NCI-H146 (cell line): ENCODE data around the gene CFAP141.
"Not testable (repeated sequence)": the region's sequence is repeated elsewhere in the genome, so short reads cannot be mapped to it uniquely, and the experiment has no call there.

Experiments
- DNase-seq: peaks from one replicate; lab custom pipeline; 2025; lab: John Stamatoyannopoulos, UW

The CFAP141 gene

DNA sequence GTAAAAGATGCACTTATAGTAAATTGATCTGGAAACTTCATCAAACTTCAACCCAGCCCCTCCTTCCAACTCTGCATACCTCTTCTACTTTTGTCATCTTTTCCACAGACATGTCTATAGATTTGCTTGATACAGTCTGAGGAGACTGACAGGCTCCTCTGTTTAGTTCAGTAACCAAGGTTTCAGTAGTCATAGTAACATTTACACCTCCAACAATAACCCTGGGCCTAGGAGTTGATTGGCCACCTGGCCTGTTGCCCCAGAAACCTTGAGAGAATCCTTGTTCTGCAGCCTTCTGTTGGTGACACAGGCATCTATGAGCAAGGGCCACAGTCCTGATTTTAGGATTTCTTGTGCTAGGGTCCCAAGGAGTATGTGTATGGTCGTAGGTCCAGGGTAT lies at the start of gene CFAP141:
Gene CFAP141, minus strand, starts transcription at position 138 of the 400 bp plus-strand sequence. Its CDS starts 26 bp downstream, at position 112.
- no peak for DNase-seq

- DNase-seq, result no peak
Measured at GRCh38 chr1:154253671-154254070, 47.5 kb upstream of the CFAP141 start.

DNA sequence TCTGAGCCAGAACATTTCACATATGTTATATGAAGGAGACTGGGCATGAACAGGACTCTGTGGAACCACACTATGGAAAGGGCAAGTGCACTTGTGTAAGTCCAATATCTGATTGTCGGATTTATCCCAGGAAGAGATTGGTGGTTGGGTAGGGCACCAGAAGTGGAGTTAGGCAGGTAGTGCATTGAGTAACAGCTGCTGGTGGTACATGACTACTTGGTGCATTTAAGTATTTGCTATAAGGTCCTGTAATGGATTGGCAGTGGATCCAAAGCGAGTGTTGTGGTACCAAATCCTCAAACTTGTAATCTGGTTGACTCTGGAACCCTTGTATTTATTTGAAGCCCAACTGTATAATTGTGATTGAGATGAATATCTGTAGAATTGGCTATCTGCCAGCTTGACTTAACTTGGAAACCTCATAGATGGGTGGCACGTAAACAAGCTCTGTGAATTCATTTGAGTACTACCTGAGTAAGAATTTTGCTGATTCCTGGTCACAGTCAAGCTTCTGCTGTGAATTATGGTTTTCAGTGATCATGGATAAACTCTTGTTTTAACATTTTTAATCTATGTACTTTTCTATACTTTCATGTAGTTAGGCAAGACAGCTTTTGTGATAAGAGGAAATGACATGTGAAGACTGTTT lies 35.7 kb upstream of the CFAP141 start:
- no peak for DNase-seq

GRCh38 chr1:154240294-154240833 lies 34.2 kb upstream of the CFAP141 start:
- DNase-seq, result no peak

- no peak for DNase-seq
Measured at GRCh38 chr1:154239491-154239890, 33.4 kb upstream of the CFAP141 start.

DNA sequence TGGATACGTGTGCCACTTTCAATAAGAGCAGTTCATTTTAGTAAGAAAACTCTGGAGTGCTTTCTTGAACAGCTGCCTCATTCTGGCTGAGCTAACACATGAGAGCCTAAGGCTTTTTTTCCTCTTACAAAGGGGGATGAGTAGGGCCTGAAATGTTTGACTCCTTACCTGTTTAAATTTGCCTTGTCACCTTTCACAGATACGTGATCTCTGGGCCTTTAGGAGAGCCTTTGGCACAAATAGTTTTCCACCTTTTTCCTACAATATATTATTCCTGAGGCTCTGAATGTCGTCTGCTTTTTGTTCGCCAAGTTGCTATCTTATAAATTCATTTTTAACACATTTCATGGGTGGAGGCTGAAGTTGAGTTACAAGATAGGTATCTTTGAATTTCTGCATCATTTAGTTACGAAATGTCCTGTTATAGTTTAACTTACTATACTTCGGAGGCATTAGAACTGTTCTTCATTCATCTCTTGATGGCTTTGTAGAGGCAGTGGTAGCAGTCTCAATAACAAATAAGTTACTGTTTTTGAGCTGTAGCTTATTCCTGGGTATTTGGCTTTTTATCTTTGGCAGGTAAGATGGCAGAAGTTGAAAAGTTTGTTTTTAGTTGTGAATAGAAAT lies 31.9 kb upstream of the CFAP141 start:
- no peak for DNase-seq

GRCh38 chr1:154237435-154237834 lies 31.3 kb upstream of the CFAP141 start:
- DNase-seq, result no peak

DNA sequence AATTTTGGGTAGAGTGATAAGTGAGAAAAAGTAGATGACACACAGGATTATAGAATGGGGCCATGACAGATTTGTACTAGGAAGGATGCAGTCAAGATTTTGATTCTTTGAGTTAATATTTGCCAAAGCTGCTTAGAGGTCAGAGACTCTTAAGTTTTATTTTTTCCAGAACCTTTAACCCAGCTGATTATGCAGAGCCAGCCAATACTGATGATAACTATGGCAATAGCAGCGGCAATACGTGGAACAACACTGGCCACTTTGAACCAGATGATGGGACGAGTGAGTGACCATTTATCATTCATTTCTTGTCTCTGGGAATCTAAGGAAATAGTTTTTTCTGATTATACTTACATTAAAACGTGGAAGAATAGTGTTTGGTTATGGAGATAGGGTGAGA lies 30.7 kb upstream of the CFAP141 start:
- DNase-seq, result no peak

GRCh38 chr1:154233127-154233526 lies 27.0 kb upstream of the CFAP141 start:
- DNase-seq, result not testable (repeated sequence)

DNA sequence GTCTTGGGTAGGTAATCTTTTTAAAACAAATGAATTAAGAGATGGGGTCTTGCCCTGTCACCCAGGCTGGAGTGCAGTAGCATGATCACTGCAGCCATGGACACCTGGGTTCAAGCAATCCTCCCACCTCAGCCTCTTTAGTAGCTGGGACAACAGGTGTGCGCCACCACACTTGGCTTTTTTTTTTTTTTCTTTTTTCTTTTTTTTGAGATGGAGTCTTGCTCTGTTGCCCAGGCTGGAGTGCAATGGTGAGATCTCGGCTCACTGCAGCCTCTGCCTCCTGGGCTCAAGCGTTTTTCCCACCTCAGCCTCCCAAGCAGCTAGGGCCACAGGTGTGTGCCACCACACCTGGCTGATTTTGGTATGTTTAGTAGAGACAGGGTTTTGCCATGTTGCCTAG lies 25.0 kb upstream of the CFAP141 start:
- DNase-seq, result not testable (repeated sequence)

DNA sequence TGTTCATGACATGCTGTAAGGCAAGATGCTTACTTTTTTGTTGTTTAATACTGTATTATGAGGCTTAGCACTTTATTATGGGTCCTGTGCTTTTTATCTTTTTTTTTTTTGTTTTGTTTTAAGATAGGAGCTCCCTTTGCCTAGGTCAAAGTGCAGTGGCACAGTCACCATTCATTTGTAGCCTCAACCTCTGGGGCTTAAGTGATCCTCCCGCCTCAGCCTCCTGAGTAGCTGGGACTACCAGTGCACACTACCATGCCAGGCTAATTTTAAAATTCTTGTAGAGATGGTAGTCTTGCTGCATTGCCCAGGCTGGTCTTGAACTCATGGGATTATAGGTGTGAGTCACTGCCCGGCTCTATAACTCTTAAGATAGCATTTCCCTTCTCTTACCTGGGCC lies 19.2 kb upstream of the CFAP141 start:
- DNase-seq, result no peak

GRCh38 chr1:154223621-154224020 lies 17.5 kb upstream of the CFAP141 start:
- DNase-seq, result no peak

DNA sequence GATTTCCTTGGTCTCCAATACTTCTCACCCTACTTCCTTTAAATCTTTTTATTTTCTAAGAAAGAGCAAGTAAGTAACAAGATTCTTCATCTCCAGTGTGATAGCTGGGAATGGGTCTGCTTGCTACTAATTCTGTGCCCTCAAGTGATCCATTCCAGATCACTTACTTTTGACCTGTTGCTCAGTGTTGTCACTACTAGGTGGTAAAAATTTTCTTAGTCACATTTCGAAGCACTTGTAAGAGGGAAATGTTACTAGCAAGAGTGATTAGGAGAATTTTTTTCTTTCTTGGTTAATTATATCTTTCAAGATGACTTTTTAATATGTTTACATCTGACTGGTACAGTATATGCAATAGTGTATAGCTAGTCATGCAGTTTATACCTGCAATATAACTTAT lies 16.8 kb upstream of the CFAP141 start:
- DNase-seq, result no peak

DNA sequence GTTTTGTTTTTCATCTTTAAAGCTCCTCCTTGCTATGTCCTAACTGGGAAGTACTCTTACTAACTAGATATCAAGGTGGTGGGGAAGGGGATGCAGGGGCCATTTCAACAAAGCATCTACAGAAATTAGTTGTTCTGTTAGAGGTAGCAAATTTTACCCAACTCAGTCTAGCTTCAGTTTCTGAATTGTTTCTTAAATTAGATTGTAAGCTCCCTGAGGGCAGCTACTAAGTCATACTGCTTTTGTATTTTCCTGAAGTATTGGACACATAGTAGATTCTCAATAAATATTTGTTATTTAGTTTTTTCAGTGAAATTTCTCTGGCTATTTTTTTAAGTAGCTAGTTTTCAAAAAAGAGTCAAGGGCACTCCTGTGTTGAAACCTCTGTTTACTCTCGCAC lies 16.4 kb upstream of the CFAP141 start:
- no peak for DNase-seq

GRCh38 chr1:154221278-154222001 lies 15.3 kb upstream of the CFAP141 start:
- DNase-seq, result peak; percentile 53

DNA sequence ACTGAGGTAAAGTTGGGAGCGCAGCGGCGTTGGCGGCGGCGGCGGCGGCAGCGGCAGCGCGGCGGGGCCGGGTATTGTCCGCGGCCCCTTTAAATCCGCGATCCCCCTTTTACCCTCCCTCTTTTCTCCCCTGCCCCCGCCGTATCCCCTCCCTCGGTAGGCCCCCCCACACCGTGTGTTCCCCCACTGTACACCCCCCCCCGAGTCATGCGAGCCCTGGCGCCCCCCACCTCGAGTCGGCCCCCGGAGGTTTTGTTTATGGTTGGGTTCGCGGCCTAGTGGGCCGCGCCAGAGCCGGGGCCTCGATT lies 14.8 kb upstream of the CFAP141 start:
- DNase-seq, result no peak

DNA sequence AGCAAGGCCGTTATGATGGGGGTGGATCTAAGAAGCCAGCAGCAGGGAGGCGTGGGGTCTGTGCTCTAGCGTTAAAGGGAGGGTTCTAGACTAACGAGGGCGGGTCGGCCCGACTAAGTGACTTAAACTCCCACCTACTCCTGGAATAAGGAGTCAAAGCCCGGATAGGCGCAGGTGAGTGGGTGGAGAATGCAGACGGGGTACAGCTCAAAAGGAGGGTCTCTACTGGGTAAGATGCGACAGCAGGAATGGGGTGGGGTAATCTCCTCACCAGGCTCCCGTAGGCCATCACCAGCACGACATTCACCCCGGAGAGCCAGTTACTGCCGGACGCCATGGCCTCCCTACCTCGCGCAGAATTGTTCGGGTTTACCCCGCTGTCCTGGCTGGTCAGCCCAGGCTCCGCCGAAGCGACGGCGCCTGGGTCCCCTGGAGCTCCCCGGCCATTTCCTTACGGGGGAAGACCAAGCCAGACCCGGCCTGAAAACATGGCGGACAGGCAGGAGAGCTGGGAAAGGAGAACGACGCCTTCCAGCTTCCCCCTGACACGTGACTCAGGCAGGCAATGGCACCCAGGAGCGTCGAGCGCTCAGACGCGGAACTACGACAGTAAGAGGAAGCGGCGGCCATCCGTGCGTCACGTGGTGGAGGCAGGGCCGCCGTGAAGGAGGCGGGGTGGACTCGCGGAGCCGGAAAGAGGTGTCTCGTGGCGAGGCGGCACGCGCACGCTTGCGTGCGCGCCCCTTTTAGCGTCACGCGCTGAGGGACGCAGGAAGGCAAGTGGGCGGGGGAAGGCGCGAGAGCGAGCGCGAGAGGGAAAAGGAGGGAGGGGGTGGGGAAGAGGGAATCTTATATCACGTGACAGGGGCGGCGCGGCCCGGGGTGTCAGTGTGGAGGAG lies 14.2 kb upstream of the CFAP141 start, which contains the start of gene UBAP2L:
Gene UBAP2L, plus strand, starts transcription at position 885 of the 899 bp plus-strand sequence. CDS start 4,169 bp downstream, outside the sequence.
- DNase-seq, result peak; percentile 99

DNA sequence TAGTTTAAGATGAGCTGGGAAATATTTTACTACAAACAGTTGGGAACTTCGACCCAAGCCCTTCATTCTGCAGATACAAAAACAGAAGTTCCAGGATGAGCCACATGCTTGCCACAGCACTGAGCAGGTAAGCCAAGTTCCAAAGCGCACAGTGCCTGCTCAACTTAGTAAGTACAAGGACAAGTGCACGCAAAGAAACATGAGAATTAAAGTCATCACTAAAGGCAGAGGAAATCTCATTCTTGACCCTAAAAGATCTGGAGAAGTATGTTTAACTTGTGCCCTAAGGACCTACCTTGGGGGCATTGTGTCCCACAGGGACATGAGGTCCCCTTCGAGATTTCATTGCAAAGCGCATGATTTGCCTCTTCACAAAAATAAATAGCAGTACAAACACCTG lies 13.4 kb upstream of the CFAP141 start:
- DNase-seq, result no peak

DNA sequence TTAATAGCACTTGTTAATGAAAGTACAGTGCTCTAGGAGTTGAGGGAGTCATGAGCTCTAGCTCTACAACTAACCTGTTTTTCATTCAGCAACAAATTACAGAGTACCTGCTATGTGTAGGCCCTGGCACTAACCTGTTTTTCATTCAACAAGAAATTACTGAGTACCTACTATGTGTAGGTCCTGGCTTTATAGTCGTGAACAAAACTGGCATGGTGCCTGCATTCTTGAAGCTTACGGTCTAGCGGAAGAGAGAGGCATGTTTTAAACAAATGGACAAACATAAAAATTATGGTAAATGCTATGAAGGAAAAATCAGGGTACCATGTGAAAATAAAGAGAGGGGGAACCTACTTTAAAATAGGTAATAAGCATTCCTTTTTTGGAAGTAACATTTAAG lies 12.4 kb upstream of the CFAP141 start:
- DNase-seq, result no peak

- no peak for DNase-seq
Measured at GRCh38 chr1:154213274-154213673, 7.1 kb upstream of the CFAP141 start.

DNA sequence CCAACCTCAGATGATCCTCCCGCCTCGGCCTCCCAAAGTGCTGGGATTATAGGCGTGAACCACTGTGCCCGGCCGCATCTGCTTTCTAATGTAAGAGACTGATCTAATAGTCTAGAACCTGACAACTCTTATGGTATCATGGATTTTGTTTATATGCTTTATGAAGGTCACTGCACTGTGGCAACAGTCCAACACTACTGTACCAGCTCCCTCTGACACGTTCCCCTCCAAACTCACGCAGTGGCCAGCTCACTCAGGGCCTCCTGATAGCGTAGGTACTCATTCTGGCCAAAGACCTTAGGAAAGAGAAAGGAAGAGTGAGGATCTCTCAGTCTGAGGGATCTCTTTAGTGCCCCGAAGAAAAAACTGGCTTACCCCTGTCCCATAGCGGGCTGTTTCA lies 6.0 kb upstream of the CFAP141 start:
- DNase-seq, result no peak
